ENCODE measurements around the gene IRF2BP1. TPM values are rescaled to one million over a fixed set of nuclear protein-coding genes. Genes with fewer than 3 reads are reported as not detected.

Gene IRF2BP1
- total RNA-seq, 2 experiments from 2014 or later, result 21.0 to 21.6 TPM

DNA sequence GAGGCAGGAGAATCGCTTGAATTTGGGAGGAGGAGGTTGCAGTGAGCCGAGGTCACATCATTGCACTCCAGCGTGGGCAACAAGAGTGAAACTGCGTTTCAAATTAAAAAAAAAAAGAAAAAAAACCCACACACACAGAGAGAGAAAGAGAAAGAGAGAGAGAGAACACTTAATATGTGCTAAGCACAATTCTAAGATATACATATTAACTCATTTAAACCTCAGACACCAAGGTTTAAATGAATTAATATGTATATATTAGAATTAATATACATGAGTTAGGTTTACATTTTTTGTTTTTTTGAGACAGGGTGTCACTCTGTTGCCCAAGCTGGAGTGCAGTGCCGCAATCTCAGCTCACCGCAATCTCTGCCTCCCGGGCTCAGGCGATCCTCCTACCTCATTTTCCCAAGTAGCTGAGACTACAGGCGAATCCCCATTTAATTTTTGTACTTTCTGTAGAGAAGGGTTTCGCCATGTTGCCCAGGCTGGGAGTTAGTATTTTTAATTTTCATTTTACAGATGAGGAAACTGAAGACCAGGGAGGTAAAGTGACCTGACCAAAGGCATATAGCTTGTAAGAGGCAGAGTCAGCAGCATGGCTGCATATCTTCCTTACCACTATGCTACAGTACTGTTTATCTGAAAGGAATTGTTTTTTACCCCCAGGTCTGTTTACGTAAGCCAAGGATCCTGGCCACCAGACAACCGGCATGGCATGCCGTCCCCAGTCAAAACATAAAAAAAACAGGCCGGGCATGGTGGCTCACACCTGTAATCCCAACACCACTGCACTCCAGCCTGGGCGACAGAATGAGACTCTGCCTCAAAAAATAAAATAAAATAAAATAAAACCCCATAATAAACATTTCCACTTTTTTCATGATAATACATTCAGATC, 25.3 kb downstream of the IRF2BP1 start:
- Histone ChIP-seq H3K9me3 (ENCODE audit: control insufficient read depth in 1 of 2, insufficient read depth in 1 of 2, low read length in 2 of 2) (peaks cover 0 to 4% of the 10 kb centered on the region in 2 experiments), H3K4me1 (ENCODE audit: insufficient read depth, low read length) (peaks cover 29% of the 10 kb centered on the region), H3K27me3 (ENCODE audit: control insufficient read depth in 1 of 2, insufficient read depth in 2 of 2, low read length in 2 of 2) (peaks cover 9 to 13% of the 10 kb centered on the region in 2 experiments), H3K27ac (ENCODE audit: low read depth in 1 of 2, low read length in 2 of 2) (no peak overlapping the region), H3K4me3 (ENCODE audit: low read length) (no peak overlapping the region), H3K36me3 (ENCODE audit: insufficient read depth, low read length) (peaks cover 18% of the 10 kb centered on the region)
- ATAC-seq (ENCODE audit: poor library complexity) (no peak), DNase-seq (no peak)
- Mint-ChIP-seq H3K4me1 (ENCODE audit: low read depth) (peaks cover 35% of the 10 kb centered on the region), H3K36me3 (ENCODE audit: low read depth) (peaks cover 35% of the 10 kb centered on the region), H3K27ac (peak overlapping the region; percentile 53), H3K4me3 (peak overlapping the region; percentile 63), H3K9me3 (no peaks in the 10 kb centered on the region), H3K27me3 (peaks cover 25% of the 10 kb centered on the region)
- ChIA-PET POLR2A (interaction anchor here (0.6 kb wide), 1 partner anchor 42 kb away, joined by 3 read pairs; the partner anchor contains the start of gene MYPOP), CTCF (interaction anchor here (1.3 kb wide), 2 partner anchors 44 to 91 kb away, joined by 3 to 4 read pairs; no protein-coding TSS in a partner anchor)
- TF ChIP-seq, protein P1, sequence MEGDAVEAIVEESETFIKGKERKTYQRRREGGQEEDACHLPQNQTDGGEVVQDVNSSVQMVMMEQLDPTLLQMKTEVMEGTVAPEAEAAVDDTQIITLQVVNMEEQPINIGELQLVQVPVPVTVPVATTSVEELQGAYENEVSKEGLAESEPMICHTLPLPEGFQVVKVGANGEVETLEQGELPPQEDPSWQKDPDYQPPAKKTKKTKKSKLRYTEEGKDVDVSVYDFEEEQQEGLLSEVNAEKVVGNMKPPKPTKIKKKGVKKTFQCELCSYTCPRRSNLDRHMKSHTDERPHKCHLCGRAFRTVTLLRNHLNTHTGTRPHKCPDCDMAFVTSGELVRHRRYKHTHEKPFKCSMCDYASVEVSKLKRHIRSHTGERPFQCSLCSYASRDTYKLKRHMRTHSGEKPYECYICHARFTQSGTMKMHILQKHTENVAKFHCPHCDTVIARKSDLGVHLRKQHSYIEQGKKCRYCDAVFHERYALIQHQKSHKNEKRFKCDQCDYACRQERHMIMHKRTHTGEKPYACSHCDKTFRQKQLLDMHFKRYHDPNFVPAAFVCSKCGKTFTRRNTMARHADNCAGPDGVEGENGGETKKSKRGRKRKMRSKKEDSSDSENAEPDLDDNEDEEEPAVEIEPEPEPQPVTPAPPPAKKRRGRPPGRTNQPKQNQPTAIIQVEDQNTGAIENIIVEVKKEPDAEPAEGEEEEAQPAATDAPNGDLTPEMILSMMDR (IDR thresholded peaks at IDR 0.05), result no peak
- intact Hi-C loops (cut with DNase I, micrococcal nuclease), result loop anchor here in 1 of 2 experiments (5.0 to 10.0 kb wide), 5 partner anchors 42 to 906 kb away; partner anchors contain the start of genes CLPTM1, MYPOP, POLR1G and PPP1R13L

DNA sequence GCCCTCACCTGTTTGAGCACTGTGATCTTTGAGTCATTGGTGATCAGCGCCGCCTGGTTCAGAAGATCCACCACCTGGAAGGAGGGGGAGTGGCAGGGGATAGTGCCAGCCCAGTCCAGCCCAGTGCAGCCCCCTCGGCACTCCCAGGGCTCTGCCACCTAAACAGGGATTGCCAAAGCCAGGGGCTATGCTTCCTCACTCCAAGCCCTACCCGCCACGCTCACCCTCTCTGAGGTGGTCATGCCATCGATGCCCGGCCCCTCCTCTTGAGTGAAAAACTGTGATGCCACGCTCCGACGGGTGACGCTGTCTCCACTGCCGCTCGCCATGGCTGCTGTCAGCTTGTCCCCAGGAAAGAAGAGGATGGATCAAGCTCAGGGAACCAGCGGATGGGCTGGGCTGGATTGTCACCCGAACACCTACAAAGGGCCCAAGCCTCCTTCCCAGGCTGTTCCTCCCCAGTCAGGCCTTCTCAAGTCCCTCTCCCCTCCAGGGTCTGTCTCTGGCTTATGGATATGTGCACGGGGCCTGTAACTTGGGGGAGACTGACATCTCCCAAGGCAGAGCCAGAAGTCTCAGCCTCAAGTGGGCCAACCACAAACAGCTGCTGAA, 31.7 kb downstream of the IRF2BP1 start:
- CTCF ChIA-PET, result interaction anchor here (1.3 kb wide), 1 partner anchor 37 kb away, joined by 6 read pairs; no protein-coding TSS in a partner anchor
- intact Hi-C loops (cut with DNase I, micrococcal nuclease), result no loop called here
- Mint-ChIP-seq H3K27me3 (no peaks in the 10 kb centered on the region), H3K4me3 (no peak overlapping the region), H3K9me3 (no peaks in the 10 kb centered on the region), H3K36me3 (ENCODE audit: low read depth) (peaks cover 74% of the 10 kb centered on the region), H3K4me1 (ENCODE audit: low read depth) (peaks cover 5% of the 10 kb centered on the region), H3K27ac (no peak overlapping the region)
- Histone ChIP-seq H3K27ac (ENCODE audit: low read depth in 1 of 2, low read length in 2 of 2) (no peak overlapping the region), H3K4me3 (ENCODE audit: low read length) (no peak overlapping the region), H3K4me1 (ENCODE audit: insufficient read depth, low read length) (no peaks in the 10 kb centered on the region), H3K9me3 (ENCODE audit: control insufficient read depth in 1 of 2, insufficient read depth in 1 of 2, low read length in 2 of 2) (no peaks in the 10 kb centered on the region), H3K36me3 (ENCODE audit: insufficient read depth, low read length) (peaks cover 56% of the 10 kb centered on the region), H3K27me3 (ENCODE audit: control insufficient read depth in 1 of 2, insufficient read depth in 2 of 2, low read length in 2 of 2) (no peaks in the 10 kb centered on the region)
- POLR2A ChIA-PET, result no interaction called here
- ATAC-seq (ENCODE audit: poor library complexity), result no peak
- DNase-seq, result no peak
- TF ChIP-seq, protein P1 (IDR thresholded peaks at IDR 0.05), result no peak

DNA sequence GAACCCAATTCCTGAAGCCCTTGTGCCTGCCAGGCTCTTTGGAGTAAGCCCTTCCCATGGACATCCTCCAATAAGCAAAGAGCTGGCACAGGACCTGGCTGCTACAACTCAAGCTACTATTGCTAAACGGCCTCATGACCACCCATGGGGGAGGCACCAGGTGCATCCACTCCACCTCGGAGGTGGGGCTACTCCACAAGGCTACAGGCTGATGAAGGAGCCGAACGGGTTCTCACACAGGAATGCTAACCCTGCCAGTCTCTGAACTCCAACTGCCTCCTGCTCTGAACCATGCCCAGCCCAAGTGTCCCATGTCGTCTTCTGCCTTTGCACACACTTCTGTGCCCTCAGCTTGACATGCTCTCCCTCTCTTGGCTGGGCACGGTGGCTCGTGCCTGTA, 33.0 kb downstream of the IRF2BP1 start:
- Histone ChIP-seq H3K27ac (ENCODE audit: low read depth in 1 of 2, low read length in 2 of 2) (no peak overlapping the region), H3K4me1 (ENCODE audit: insufficient read depth, low read length) (no peaks in the 10 kb centered on the region), H3K4me3 (ENCODE audit: low read length) (no peak overlapping the region), H3K9me3 (ENCODE audit: control insufficient read depth in 1 of 2, insufficient read depth in 1 of 2, low read length in 2 of 2) (no peaks in the 10 kb centered on the region), H3K27me3 (ENCODE audit: control insufficient read depth in 1 of 2, insufficient read depth in 2 of 2, low read length in 2 of 2) (no peaks in the 10 kb centered on the region), H3K36me3 (ENCODE audit: insufficient read depth, low read length) (peaks cover 63% of the 10 kb centered on the region)
- TF ChIP-seq, protein P1 (IDR thresholded peaks at IDR 0.05), result no peak
- POLR2A ChIA-PET, result no interaction called here
- intact Hi-C loops (cut with DNase I, micrococcal nuclease), result no loop called here
- ATAC-seq (ENCODE audit: poor library complexity), result no peak
- no peak for DNase-seq
- Mint-ChIP-seq H3K4me3 (no peak overlapping the region), H3K36me3 (ENCODE audit: low read depth) (peaks cover 76% of the 10 kb centered on the region), H3K27me3 (no peaks in the 10 kb centered on the region), H3K9me3 (no peaks in the 10 kb centered on the region), H3K4me1 (ENCODE audit: low read depth) (peaks cover 5% of the 10 kb centered on the region), H3K27ac (no peak overlapping the region)
- CTCF ChIA-PET, result interaction anchor here (1.3 kb wide), 1 partner anchor 36 kb away, joined by 6 read pairs; no protein-coding TSS in a partner anchor

All from CD4-positive, alpha-beta T cell (primary cell).